ENCODE data around the gene TSPAN9. TPM values are rescaled to one million over a fixed set of nuclear protein-coding genes. Genes with fewer than 3 reads are reported as not detected.

The TSPAN9 gene
- total RNA-seq, 1 experiment from 2014 or later, result 13.2 TPM

DNA sequence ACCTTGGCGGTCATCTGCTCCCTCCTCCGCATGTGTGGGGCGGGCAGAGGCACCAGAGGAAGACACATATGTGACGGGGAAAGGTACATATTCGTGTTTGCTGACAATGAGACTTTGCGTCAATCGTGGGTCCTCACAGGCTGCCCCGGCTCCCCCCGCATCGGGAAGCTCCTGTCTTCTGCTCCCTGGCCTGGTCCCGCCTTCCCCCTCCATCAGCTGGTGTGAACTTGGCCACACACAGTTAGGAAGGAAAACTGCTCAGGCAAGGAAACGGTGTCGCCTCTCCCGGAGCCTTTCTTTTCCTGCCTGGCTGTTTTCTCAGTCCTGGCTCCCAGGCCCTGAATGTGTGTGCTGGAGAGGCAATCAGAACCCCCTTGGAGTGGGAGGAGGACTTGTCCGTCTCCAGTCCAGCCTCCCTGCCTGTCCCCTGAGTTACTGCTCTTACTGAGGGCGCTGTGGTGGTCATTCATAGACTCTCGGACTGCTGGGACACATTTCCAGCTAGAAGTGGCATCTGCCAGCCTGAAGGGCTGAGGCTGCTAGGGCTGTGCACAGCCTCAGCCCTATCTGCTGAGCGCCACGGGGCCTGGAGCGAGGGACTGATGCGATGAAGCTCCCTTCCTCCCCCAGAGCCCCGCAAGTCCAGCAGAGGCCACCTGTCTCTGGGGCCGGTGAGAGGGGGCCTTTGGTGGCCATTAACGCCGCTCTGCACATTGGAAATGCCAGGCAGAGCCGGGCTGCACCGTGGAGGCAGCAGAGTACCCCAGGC is 44.2 kb upstream of the TSPAN9 start:
- TF ChIP-seq JUND (IDR thresholded peaks at IDR 0.05), result no peak
- TF ChIP-seq, protein P1, sequence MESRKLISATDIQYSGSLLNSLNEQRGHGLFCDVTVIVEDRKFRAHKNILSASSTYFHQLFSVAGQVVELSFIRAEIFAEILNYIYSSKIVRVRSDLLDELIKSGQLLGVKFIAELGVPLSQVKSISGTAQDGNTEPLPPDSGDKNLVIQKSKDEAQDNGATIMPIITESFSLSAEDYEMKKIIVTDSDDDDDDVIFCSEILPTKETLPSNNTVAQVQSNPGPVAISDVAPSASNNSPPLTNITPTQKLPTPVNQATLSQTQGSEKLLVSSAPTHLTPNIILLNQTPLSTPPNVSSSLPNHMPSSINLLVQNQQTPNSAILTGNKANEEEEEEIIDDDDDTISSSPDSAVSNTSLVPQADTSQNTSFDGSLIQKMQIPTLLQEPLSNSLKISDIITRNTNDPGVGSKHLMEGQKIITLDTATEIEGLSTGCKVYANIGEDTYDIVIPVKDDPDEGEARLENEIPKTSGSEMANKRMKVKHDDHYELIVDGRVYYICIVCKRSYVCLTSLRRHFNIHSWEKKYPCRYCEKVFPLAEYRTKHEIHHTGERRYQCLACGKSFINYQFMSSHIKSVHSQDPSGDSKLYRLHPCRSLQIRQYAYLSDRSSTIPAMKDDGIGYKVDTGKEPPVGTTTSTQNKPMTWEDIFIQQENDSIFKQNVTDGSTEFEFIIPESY (IDR thresholded peaks at IDR 0.05; ENCODE audit: extremely low read depth, insufficient replicate concordance, low read length), result no peak
- TF ChIP-seq ZNF274 (IDR thresholded peaks at IDR 0.05; ENCODE audit: low read depth, low read length), result no peak
- TF ChIP-seq TCF7L2 (IDR thresholded peaks at IDR 0.05; ENCODE audit: borderline replicate concordance, extremely low read depth, insufficient read depth, insufficient read length), result no peak
- TF ChIP-seq, protein P2, sequence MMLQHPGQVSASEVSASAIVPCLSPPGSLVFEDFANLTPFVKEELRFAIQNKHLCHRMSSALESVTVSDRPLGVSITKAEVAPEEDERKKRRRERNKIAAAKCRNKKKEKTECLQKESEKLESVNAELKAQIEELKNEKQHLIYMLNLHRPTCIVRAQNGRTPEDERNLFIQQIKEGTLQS (IDR thresholded peaks at IDR 0.05), result no peak
- TF ChIP-seq, protein P3, sequence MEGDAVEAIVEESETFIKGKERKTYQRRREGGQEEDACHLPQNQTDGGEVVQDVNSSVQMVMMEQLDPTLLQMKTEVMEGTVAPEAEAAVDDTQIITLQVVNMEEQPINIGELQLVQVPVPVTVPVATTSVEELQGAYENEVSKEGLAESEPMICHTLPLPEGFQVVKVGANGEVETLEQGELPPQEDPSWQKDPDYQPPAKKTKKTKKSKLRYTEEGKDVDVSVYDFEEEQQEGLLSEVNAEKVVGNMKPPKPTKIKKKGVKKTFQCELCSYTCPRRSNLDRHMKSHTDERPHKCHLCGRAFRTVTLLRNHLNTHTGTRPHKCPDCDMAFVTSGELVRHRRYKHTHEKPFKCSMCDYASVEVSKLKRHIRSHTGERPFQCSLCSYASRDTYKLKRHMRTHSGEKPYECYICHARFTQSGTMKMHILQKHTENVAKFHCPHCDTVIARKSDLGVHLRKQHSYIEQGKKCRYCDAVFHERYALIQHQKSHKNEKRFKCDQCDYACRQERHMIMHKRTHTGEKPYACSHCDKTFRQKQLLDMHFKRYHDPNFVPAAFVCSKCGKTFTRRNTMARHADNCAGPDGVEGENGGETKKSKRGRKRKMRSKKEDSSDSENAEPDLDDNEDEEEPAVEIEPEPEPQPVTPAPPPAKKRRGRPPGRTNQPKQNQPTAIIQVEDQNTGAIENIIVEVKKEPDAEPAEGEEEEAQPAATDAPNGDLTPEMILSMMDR (IDR thresholded peaks at IDR 0.05 in 2 of 3, conservative IDR thresholded peaks at IDR 0.05 in 1 of 3; ENCODE audit: borderline replicate concordance in 1 of 3, insufficient read depth in 1 of 3, low read depth in 2 of 3, low read length in 2 of 3), result no peak
- no peak for TF ChIP-seq YY1 (IDR thresholded peaks at IDR 0.05; ENCODE audit: extremely low read depth, insufficient replicate concordance, low read depth, low read length)
- TF ChIP-seq POLR2A (IDR thresholded peaks at IDR 0.05; ENCODE audit: borderline replicate concordance, extremely low read depth, insufficient read depth, insufficient read length), result no peak
- TF ChIP-seq, protein P4, sequence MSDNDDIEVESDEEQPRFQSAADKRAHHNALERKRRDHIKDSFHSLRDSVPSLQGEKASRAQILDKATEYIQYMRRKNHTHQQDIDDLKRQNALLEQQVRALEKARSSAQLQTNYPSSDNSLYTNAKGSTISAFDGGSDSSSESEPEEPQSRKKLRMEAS (IDR thresholded peaks at IDR 0.05), result no peak
- TF ChIP-seq SP1 (IDR thresholded peaks at IDR 0.05; ENCODE audit: low read depth), result no peak
- TF ChIP-seq EZH2phosphoT487 (IDR thresholded peaks at IDR 0.05; ENCODE audit: borderline replicate concordance), result no peak
- no peak for TF ChIP-seq RAD21 (IDR thresholded peaks at IDR 0.05; ENCODE audit: low read depth)
- no peak for TF ChIP-seq ZFX (IDR thresholded peaks at IDR 0.05)
- TF ChIP-seq POLR2AphosphoS5 (IDR thresholded peaks at IDR 0.05; ENCODE audit: low read depth, low read length), result no peak
- TF ChIP-seq CBX3 (IDR thresholded peaks at IDR 0.05; ENCODE audit: low read depth), result no peak
- no peaks in the 10 kb centered on the region for H3K79me2 ChIP-seq (ENCODE audit: insufficient read depth, low read length)
- peaks cover 0 to 4% of the 10 kb centered on the region in 2 experiments; a peak in 1 of 4 replicates for H3K4me1 ChIP-seq (ENCODE audit: control insufficient read depth in 1 of 2, insufficient read depth in 2 of 2, low read length in 2 of 2)
- H3K4me3 ChIP-seq (replicated peaks in 1 of 2; ENCODE audit: low read depth in 1 of 2, low read length in 2 of 2), result no peak overlapping the region
- H4K20me1 ChIP-seq (ENCODE audit: insufficient read depth), result no peaks in the 10 kb centered on the region
- CTCF ChIA-PET, result interaction anchor here (1.4 to 1.8 kb wide), 2 partner anchors 40 to 147 kb away, joined by 4 to 6 read pairs; no protein-coding TSS in a partner anchor
- no peaks in the 10 kb centered on the region for H3K27me3 ChIP-seq (ENCODE audit: insufficient read depth, low read length)
- no peak overlapping the region for H3K27ac ChIP-seq (ENCODE audit: low read depth, low read length)
- POLR2A ChIA-PET, result no interaction called here
- H2AFZ ChIP-seq (ENCODE audit: low read depth, low read length, poor library complexity, severe bottlenecking), result no peak overlapping the region
- no peak overlapping the region for H3K9ac ChIP-seq (ENCODE audit: low read length)
- intact Hi-C loops (cut with micrococcal nuclease), result no loop called here
- H3K9me3 ChIP-seq (ENCODE audit: control insufficient read depth in 1 of 2, insufficient read depth in 1 of 2, low read depth in 1 of 2, low read length in 2 of 2), result no peaks in the 10 kb centered on the region
- ATAC-seq (no peak), DNase-seq (ENCODE audit: low read depth, low spot score) (no peak)
- BruUV-seq (replicated peaks), result no TSS peak
- no peak overlapping the region for H3K4me2 ChIP-seq (ENCODE audit: low read length)
- RAD21 ChIA-PET (ENCODE audit: low non-redundant PET in 1 of 2, low total read pairs in 2 of 2, uncharacterized antibody in 2 of 2, unreplicated experiment in 2 of 2), result no interaction called here
- H3K9me2 ChIP-seq (ENCODE audit: insufficient read depth), result no peaks in the 10 kb centered on the region
- H3K36me3 ChIP-seq (ENCODE audit: control insufficient read depth in 1 of 2, insufficient read depth in 2 of 2, low read length in 2 of 2), result peaks cover 0 to 4% of the 10 kb centered on the region in 2 experiments; a peak in 1 of 4 replicates

All from HCT116 (cell line).